Uterus (tissue), 2 donors: Measurements from ENCODE around the gene CD2AP.

ENCODE experiments used
- POLR2A ChIP-seq, 2 donors: fragments of 450-650 bp; IDR thresholded peaks; one replicate each; pipeline ENCODE4 v1.6.1; 2016; ENCODE audit warnings: antibody characterized with exemption in 2 of 2, mild to moderate bottlenecking in 1 of 2, moderate library complexity in 1 of 2
- TF ChIP-seq, protein P1 (sequence below), 4 experiments: fragments of 200-600 bp in 2 of 4; fragments of 450-650 bp in 2 of 4; sonication (generic) in 2 of 4; IDR thresholded peaks; one replicate each; pipeline ENCODE4 v1.5.1; 2016 to 2019; ENCODE audit warnings: antibody characterized with exemption in 4 of 4, mild to moderate bottlenecking in 2 of 4, moderate library complexity in 1 of 4

DNA sequence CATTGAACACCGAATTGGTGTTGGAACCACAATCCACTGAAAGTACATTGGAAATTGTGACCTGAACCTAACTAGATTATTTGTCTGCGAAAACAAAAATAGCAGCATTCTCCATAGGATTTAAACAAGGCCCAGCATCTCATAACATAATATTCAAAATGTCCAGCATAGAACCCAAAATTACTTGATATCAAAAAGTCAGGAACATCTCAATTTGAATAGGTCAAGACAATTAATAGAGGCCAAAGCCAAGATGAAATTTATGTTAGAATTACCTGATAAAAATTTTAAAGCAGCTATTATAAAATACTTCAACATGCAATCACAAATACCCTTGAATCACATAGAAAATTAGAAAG, 42.4 kb upstream of the CD2AP start:
- TF ChIP-seq, protein P1, sequence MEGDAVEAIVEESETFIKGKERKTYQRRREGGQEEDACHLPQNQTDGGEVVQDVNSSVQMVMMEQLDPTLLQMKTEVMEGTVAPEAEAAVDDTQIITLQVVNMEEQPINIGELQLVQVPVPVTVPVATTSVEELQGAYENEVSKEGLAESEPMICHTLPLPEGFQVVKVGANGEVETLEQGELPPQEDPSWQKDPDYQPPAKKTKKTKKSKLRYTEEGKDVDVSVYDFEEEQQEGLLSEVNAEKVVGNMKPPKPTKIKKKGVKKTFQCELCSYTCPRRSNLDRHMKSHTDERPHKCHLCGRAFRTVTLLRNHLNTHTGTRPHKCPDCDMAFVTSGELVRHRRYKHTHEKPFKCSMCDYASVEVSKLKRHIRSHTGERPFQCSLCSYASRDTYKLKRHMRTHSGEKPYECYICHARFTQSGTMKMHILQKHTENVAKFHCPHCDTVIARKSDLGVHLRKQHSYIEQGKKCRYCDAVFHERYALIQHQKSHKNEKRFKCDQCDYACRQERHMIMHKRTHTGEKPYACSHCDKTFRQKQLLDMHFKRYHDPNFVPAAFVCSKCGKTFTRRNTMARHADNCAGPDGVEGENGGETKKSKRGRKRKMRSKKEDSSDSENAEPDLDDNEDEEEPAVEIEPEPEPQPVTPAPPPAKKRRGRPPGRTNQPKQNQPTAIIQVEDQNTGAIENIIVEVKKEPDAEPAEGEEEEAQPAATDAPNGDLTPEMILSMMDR (IDR thresholded peaks at IDR 0.05), result no peak
- TF ChIP-seq POLR2A (IDR thresholded peaks at IDR 0.05), result no peak
